NCI-H2107 treated with DMSO at 0.1 percent for 48 hours (cell line): Measurements from ENCODE around the gene ELMO1.

Experiments
- DNase-seq: peaks from one replicate; lab custom pipeline; 2025; ENCODE audit not compliant: unreplicated experiment; lab: John Stamatoyannopoulos, UW

ELMO1 gene

GRCh38 chr7:37231613-37232012, 217.1 kb downstream of the ELMO1 start:
- DNase-seq = no peak

GRCh38 chr7:37230221-37230620, 218.4 kb downstream of the ELMO1 start:
- no peak for DNase-seq

- no peak for DNase-seq
These were observed 219.3 kb downstream of the ELMO1 start for GRCh38 chr7:37229381-37229780.

- no peak for DNase-seq
These were observed 223.2 kb downstream of the ELMO1 start for GRCh38 chr7:37225285-37225969.

DNA sequence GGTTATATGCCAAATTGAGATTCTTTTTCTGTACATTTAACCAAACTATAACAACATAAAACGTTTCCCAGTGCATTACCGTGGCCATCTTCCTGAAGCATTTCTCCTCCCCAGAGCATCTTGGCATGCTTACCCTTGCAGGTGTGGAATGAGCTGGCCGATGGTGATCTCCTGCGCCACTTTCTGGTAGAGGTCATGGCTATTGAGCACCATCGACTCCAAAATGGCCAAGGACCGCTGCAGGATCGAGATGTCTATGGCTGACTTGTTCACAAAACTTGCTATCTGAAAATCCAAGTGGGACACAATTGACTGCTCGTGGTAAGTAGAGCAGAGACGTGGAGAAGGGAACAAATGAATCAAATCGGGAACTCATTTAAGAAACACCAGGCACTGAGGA, 223.9 kb downstream of the ELMO1 start:
- no peak for DNase-seq

DNA sequence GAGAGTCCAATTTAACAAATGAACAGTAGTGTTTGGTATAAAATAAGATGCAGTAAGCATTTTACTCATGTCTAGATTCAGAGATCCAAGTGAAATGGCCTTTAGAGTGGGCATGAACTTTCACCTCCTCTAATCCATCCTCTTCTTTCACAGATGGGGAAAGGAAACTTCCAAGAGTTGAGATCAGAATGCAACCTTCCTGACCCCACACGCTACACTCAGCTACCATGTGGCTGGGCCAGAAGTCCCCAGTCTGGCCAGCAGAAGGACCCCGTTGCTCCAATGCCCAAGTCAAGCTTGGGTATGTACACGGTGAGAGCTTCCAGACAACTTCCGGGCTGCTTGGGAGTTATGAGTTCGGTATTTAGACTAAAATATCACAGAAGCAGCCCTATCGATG, 228.0 kb downstream of the ELMO1 start:
- no peak for DNase-seq

DNA sequence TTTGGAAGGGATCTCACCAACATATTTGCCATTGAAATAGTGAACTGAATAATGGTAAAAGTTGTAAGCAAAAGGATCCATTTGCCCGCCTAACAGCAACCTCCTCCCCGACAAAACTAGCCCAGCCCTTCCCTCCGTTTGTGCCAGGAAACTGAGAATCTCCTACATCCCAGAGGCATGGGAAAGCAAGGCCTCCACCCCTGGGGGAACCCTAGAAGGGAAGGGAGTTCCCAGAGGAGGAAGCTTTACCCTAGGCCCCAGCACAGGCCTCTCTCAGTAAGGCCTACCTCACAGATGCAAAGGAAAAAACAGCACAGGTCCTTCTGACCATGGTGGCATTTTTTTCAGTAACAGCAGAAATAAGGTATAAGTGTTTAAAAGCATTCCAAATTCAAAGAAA, 229.7 kb downstream of the ELMO1 start:
- no peak for DNase-seq

DNA sequence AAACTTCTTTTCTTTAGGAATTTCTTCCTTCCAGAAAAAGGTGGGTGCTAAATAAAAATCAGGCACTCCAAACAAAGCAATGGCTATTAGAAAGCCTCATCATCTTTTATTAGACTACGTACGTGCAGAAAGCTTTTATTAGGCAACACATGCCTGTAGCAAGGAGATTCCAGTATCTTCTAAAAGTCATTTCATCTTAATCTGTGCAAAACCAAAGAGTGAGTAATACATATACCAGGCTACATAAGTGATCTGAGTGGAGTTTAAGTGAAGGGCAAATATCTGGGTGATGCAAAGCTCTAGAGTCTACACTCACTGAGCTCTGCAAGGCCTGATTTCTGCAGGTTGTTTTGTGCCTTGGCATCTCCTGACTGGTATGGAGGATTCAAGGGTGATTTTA, 231.7 kb downstream of the ELMO1 start:
- no peak for DNase-seq

- no peak for DNase-seq
These were observed 232.4 kb downstream of the ELMO1 start for GRCh38 chr7:37216156-37216852.

GRCh38 chr7:37215290-37215923, 233.3 kb downstream of the ELMO1 start:
- DNase-seq = no peak

- DNase-seq = no peak
These were observed 236.1 kb downstream of the ELMO1 start for GRCh38 chr7:37212556-37212955.

DNA sequence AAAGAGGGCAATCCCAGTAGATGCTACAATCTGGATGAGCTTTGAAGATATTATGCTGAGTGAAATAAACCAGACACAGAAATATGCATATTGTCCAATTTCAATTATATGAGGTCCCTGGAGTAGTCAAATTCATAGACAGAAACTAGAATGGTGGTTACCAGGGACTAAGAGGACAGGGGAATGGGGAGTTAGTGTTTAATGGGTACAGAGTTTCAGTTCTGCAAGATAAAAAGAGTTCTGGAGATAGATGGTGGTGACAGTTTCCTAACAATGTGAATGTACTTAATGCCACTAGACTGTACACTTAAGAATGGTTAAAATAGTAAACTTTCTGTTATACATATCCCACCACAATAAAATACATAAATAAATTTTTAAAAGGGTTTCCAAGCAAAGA, 236.6 kb downstream of the ELMO1 start:
- no peak for DNase-seq

DNA sequence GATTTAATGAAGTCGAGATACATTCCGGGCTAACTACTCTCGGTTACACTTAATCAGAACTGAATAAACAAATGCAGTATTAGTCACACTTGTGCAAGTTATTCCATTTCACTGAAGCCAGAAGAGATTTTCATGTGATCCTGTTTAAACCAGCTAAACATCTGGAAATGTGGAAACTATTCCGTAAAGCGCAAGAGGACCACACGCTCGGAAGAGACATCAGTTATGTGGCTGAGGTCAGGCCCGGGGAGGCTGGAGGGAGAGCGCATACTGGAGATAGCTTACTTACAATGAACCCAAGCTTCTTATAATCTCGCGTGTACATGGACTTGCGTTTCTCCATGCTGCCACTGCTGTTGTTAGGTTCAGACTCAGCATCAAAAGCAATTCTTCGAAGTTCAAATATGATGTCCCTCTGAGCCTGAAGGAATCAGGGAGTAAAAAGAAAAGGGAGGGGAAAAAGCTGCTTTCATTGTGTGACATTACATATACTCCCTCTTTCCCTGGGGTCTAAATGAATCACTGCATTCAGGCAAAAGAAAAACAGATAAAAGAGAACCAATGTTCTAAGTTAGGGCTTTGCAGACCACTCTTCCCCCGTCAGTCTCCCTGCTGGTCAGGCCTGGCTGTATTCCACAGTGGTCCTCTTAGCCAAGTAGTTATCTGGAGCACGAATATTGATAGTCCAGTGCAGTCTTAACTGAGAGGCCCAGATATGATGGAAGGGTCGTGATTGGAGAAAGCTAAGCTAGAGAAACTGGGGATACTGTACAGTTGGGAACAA, 237.4 kb downstream of the ELMO1 start:
- no peak for DNase-seq

GRCh38 chr7:37209195-37209594, 239.5 kb downstream of the ELMO1 start:
- DNase-seq = no peak

- peak; percentile 53 for DNase-seq
These were observed 240.1 kb downstream of the ELMO1 start for GRCh38 chr7:37208528-37208927.

DNA sequence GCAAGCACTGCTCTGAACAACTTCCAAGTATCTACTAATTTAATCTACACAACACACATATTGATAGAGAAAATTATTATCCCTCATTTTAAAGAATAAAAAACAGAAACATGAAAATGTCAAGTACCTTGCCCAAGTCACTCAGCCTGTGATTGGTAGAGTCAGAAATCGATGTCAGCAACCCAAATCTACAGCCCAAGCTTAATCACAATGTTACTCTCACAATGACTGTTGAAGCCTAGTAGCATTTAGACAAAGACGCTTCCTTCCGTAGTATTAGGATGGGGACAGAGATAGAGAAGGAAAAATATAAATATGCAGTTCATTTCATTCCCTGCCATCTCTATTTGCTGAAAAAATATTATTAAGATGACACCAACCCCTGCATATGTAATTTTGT, 242.5 kb downstream of the ELMO1 start:
- no peak for DNase-seq

DNA sequence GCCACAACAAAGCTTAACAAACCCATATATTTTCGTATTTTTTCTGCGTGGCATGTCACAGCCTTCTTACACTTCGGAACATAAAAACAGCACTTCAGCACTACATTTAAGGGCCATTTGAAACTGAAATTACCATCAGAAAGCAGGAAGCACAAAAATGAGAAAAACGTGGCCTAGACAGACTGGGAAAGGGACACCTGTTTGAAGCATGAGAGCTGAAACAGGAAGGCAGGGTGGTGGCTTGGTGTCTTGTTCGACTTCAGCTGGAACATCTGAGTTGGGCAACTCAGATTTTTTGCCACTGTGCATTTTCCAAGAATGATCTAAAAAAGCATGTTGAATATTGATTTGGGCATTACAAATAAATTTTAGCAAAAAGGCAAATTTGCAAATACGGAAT, 243.2 kb downstream of the ELMO1 start:
- DNase-seq = no peak

GRCh38 chr7:37201876-37202198, 246.8 kb downstream of the ELMO1 start:
- DNase-seq = no peak

DNA sequence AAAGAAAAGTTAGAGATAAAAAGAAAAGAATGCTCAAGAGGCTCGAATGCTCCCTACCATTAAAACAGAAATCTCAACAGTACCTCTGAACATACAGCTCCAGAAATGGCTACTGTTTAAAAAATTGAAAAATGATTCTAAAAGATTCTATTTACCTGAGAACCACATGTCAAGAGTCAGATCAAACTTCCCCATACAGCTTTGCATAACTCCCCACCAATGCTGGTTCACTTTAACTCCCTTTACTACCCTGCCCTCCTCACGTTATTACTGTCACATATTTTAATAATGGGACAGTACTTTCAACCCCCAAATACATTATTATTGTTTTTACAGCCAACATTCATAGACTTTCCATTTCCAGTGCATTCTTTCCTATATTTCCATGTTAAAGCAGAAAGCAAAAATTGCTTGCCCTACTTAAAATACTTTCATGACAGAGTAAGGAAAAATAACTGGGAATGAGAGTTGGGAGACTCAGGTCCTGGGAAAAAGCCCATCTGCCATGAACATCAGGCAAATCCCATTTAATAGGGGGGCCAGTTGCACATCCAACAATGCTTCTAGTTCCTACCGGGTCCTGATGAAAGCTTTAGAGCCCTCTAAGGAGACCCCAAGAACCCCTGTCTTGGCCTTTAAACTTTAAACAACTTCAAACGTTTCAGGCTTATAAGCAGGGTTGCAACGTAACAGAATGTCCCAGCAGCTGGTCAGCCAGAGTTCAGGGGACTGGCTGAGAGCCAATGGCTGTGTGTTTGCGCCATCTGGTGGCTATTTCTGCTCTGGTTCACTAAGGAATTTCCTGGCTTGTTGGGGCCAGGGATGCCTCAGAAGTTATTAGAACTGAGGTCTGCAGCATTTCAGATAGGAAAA, 247.4 kb downstream of the ELMO1 start:
- DNase-seq = peak; percentile 45

DNA sequence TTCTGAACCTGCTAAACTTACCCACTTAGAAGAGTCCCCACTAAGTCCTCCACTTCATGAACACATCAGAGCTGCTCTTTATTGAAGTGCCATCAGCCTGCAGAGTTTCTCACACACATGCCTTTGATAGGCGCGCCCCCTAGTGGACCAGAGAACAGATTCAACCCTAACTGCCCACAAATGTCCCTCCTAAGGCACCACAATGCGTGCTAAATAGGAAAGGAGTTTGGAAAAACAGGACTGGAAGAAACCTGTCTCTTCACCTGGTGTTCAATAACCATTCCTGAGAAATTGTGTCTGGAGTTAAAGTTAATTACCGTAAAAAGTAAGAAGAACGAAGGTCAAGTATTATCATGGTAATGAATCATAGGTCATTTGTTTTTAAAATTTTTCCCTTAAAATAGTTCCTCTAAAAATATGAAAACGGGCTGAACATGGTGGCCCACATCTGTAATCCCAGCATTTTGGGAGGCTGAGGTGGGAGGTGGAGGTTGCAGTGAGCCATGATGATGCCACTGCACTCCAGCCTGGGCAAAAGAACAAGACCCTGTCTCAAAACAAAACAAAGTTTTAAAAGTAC, 249.7 kb downstream of the ELMO1 start:
- peak; percentile 50 for DNase-seq
